Measurements from ENCODE around the gene KDM8.
"Not testable (repeated sequence)": the region's sequence is repeated elsewhere in the genome, so short reads cannot be mapped to it uniquely, and the experiment has no call there.

The KDM8 gene

DNA sequence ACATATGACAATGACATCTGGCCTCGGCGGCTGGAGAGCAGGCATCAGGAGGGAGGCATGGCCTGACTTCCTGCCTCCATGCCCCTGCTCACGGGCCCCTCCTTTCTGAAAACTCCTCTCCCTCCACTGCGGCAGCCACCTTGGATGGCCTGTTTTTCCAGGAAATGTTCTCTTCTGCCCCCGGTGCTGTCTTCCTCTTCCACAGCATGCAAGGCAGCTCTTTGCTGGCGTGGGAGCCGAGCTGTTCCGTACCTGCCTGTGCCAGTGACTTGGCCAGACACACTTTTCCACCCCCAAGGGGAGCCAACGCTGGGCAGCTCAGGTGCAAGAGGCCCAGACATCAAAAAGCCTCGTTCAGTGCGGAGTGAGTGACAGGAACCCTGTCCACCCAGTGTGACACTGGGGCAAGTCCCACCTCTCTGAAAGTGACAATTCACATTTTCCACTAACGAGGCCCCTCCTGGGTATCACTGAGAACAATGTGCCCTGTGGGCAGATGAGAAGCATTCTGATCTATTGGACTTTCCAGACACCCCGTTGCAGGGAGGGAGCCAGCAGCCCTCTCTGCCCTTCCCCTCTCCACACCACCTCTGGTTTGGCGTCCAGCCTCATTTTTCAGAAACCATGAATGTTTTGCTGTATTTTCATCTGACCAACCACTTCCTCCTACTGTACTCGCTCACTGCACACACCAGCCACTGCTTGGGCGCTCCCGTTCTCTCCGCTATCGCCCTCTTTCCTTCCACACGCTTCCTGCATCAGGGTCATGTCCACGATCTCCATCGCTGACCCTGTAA, 34.1 kb downstream of the KDM8 start:
- DNase-seq (ENCODE audit: low read depth) = no peak
- H3K4me3 ChIP-seq (ENCODE audit: low read depth, low read length) = no peak overlapping the region

GRCh38 chr16:27238016-27238587, 34.8 kb downstream of the KDM8 start:
- DNase-seq (ENCODE audit: low read depth) = no peak
- no peak overlapping the region for H3K4me3 ChIP-seq (ENCODE audit: low read depth, low read length)

- no peak overlapping the region for H3K4me3 ChIP-seq (ENCODE audit: low read depth, low read length)
- DNase-seq (ENCODE audit: low read depth) = no peak
Observed at GRCh38 chr16:27238591-27238990, 35.3 kb downstream of the KDM8 start.

GRCh38 chr16:27239026-27239425, 35.7 kb downstream of the KDM8 start:
- no peak for DNase-seq (ENCODE audit: low read depth)
- H3K4me3 ChIP-seq (ENCODE audit: low read depth, low read length) = no peak overlapping the region

DNA sequence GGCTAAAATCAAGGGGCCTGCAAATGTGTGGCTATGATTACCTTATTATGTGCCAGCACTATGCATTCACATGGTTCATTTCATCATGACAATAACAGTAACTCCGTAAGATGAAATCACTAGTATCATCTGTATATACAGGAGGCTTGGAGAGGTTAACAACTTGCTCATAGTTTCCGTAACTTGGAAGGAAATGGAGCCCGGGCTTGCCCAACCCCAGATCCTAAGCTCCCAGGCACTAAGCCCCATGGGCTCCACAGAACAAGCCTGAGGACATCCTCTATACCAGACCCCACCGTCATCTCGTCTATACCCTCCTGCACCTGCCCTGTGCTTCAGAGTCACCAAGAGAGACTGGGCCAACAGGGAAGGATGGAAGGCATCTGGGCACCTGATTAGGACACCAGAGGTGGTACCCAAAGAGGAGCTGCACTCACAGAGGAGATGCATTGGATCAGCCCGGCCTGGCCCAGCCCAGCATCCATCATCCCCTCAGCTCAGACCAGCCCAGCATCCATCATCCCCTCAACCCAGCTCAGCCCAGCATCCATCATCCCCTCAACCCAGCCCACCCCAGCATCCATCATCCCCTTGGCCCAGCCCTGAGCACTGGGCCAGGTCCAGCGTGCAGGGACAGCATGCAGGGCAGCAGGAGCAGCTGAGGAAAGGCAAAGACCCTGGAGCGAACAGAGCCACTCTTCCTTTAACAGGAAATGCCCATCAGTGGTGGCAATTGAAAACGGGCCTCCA, 36.8 kb downstream of the KDM8 start:
- no peak for DNase-seq (ENCODE audit: low read depth)

GRCh38 chr16:27240948-27241531, 37.7 kb downstream of the KDM8 start:
- DNase-seq (ENCODE audit: low read depth) = peak; percentile 57
- H3K4me3 ChIP-seq (ENCODE audit: low read depth, low read length) = no peak overlapping the region

More for the DNA sequence above, 36.8 kb downstream of the KDM8 start:
- no peak overlapping the region for H3K4me3 ChIP-seq (ENCODE audit: low read depth, low read length)

DNA sequence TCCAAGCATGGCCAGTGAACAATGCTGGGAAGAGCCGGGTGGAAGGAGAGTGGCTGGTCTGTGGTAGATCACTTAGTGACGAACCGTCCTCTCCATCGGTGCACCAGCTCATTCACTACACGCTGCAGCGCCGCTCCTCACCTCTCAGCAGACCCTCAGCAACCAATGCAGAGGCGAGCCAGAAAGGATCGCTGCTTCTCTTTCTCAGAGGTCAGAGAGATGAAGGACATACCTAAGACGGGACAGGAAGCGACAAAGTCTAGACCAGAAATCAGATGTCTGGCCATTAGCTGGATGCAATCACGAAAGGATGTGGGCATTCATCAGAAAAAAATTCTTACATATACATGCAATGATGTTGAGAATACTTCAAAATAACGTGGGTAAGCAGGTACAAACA, 38.3 kb downstream of the KDM8 start:
- H3K4me3 ChIP-seq (ENCODE audit: low read depth, low read length) = no peak overlapping the region
- no peak for DNase-seq (ENCODE audit: low read depth)

DNA sequence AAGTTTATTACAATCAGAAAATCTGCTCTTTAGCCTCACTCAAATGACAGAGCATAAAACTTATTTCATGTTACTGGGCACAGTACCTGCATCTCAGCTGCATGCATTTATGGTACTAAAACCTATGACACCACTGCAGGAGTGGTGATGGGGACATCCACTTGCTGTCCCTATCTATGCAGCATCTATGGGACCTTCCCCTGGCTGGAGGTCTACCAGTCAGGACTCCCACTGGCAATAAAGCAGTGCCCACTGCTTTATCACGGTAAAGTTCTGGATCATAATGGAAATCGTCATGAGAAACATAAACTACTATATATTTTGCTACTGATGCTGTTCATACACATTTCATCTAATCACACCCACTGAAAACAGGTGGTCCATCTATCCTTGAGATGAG, 39.1 kb downstream of the KDM8 start:
- H3K4me3 ChIP-seq (ENCODE audit: low read depth, low read length) = peak overlapping the region; percentile 25
- DNase-seq (ENCODE audit: low read depth) = no peak

DNA sequence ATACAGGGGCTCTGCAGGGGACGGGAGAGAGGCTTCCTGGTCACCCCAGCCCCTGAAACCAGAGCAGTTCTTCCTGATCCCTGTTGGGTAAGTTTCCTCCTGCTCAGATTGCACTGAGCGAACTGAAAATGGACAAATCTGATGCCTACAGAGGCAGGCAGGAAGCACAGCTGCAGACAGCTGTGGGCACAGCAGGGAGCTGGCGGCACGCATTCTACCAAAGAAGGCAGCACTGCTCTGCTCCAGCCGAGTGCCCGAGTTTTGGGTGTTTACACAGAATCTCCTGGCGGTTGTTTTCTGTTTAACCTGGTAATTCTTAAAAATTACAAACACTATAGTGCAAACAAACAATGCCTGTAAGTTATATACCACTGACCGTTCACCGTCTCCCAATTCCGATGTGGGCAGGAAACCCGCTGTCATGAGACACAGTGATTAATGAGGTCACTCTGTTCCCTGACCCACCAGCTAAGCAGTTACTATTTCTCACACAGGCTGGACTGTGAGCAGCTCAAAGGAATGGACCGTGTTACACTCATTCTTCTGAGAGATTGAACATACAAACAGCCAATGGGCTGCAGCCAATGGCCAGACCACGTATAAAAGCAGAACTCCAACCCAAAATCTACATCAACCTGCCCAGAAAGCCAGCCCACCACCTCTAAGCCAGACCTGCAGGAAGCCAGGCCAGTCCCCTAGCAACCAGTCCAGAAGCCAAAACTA, 39.7 kb downstream of the KDM8 start:
- DNase-seq (ENCODE audit: low read depth) = peak; percentile 87
- peak overlapping the region; percentile 25 for H3K4me3 ChIP-seq (ENCODE audit: low read depth, low read length)

DNA sequence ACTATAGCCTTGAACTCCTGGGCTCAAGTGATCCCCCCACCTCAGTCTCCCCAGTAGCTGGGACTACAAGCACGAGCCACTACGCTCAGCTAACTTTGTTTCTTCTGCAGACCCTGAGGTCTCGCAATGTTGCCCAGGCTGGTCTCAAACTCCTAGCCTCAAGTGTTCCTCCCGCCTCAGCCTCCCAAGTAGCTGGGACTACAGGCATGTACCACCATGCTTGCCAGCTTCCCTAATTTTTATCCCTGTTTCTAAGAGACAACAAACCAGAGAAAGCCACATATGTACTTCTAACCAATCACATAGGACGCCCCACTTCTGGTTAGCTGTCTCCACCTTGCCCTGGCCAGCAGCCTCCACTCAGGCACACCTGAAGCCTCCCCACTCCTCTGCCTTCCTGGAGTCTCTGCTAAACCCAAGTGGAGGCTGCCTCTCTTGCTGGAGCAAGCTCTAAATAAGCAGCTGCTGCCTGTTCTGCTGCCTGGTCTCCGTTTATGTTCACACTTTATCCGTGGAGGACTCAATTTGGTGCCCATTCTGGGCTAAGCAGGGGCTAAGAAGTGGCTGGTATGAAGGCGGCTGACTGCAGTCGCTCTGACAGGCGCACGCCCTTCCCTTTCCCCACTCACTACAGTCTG, 40.5 kb downstream of the KDM8 start:
- no peak for DNase-seq (ENCODE audit: low read depth)
- no peak overlapping the region for H3K4me3 ChIP-seq (ENCODE audit: low read depth, low read length)

- no peak for DNase-seq (ENCODE audit: low read depth)
- no peak overlapping the region for H3K4me3 ChIP-seq (ENCODE audit: low read depth, low read length)
Observed at GRCh38 chr16:27244363-27244755, 41.0 kb downstream of the KDM8 start.

GRCh38 chr16:27245276-27246172, 42.2 kb downstream of the KDM8 start:
- peak; percentile 86 for DNase-seq (ENCODE audit: low read depth)
- H3K4me3 ChIP-seq (ENCODE audit: low read depth, low read length) = no peak overlapping the region

DNA sequence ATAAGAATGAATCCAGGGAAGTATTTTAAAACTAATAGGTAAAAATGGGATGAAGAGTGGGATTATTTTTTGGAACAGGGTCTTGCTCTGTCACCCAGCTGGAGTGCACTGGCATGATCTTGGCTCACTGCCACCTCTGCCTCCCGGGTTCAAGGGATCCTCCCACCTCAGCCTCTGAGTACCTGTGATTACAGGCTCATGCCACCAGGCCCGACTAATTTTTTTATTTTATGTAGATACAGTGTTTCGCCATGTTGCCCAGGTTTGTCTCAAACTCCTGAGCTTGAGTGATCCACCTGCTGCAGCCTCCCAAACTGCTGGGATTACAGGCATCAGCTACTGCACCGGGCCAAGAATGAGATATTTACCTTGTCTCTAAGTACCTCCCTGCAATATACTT, 43.1 kb downstream of the KDM8 start:
- H3K4me3 ChIP-seq (ENCODE audit: low read depth, low read length) = no peak overlapping the region
- DNase-seq (ENCODE audit: low read depth) = no peak

- DNase-seq (ENCODE audit: low read depth); H3K4me3 ChIP-seq (ENCODE audit: low read depth, low read length): not testable (repeated sequence)
Observed at GRCh38 chr16:27247076-27247475, 43.8 kb downstream of the KDM8 start.

GRCh38 chr16:27248036-27248435, 44.7 kb downstream of the KDM8 start:
- H3K4me3 ChIP-seq (ENCODE audit: low read depth, low read length) = no peak overlapping the region
- no peak for DNase-seq (ENCODE audit: low read depth)

DNA sequence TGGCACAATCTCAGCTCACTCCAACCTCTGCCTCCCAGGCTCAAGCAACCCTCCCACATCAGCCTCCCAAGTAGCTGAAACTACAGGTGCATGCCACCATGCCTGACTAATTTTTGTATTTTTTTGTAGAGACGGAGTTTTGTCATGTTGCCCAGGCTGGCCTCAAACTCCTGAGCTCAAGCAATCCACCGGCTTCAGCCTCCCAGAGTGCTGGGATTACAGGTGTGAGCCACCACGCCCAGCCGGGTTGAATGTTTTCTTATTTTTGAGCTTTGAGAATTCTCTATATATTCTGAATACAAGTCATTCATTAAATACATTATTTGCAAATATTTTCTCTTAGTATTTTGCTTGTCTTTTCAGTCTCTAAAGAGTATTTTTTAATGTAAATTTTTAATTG, 45.6 kb downstream of the KDM8 start:
- not testable (repeated sequence) for DNase-seq (ENCODE audit: low read depth); H3K4me3 ChIP-seq (ENCODE audit: low read depth, low read length)

DNA sequence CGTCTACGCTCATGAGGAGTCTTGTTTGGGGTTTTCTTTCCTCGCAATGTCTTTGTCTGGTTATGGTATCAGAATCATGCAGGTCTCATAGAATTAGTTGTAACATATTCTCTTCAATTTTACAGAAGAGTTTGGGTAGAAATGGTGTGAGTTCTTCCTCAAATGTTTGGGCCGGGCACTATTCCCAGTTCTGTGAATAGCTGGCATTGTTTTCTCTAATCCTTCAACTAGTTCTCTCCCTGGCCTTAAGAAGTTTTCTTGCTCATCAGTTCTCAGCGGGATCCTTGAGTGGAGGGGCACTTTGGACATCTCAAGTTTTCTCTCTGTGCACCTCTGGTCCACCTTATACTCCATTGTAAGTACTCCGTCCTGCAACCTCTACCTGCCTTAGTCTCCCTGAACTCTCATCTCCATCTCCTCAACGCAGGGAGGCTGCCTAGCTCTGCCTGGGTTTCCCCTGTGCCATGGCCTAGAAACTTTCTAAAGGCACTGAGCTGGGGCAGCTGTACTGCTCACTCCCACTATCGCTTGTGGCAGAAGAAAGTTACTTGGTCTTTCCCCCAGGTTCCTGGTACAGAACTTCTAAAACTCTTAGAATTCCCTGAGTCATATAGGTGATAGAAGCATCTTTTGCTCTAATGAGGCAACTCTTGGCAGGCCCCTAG, 48.3 kb downstream of the KDM8 start:
- DNase-seq (ENCODE audit: low read depth) = no peak
- H3K4me3 ChIP-seq (ENCODE audit: low read depth, low read length) = no peak overlapping the region

DNA sequence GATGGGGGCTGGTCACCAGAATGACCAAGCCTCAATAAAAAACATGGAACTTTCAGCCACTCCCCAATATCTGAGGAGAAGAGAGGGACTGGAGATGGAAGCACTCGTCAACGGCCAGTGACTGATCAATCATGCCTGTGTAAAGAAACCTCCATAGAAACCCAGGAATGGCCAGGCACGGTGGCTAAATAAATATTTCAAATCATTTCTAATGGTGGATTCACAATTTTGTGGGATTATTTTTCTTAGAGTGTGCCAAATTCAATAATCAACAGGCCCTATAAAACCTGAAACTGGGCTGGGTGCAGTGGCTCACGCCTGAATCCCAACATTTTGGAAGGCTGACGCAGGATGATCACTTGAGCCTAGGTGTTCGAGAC, 48.9 kb downstream of the KDM8 start:
- H3K4me3 ChIP-seq (ENCODE audit: low read depth, low read length) = no peak overlapping the region
- DNase-seq (ENCODE audit: low read depth) = no peak

Data from skeletal muscle cell (primary cell).